Heart right ventricle (tissue), 16 donors: ENCODE results near the gene EIF3A. TPM values are rescaled to one million over a fixed set of nuclear protein-coding genes. Genes with fewer than 3 reads are reported as not detected.

ENCODE experiments used
- ATAC-seq, 8 donors: fragments of 200-7000 bp; cut with Tn5 transposase; one replicate each; pipeline ENCODE4 v1.9.1; 2020; ENCODE audit warnings: mild to moderate bottlenecking in 8 of 8, moderate library complexity in 8 of 8, moderate number of reproducible peaks in 1 of 8
- DNase-seq, 2 donors: peaks; one replicate each; pipeline ENCODE4 v3.0.0-alpha.2; 2020
- H3K27ac ChIP-seq, 10 donors: fragments of 200-600 bp; sonication (generic) in 2 of 10; one replicate each; pipeline versions ENCODE4 v1.5.0 to v1.8.0; 2020 to 2022; ENCODE audit warnings: mild to moderate bottlenecking in 3 of 10
- H3K27me3 ChIP-seq, 7 donors: fragments of 200-600 bp; one replicate each; pipeline ENCODE4 v1.8.0; 2021 to 2022; ENCODE audit warnings: mild to moderate bottlenecking in 2 of 7
- H3K36me3 ChIP-seq, 9 donors: fragments of 200-600 bp; sonication (generic) in 1 of 9; one replicate each; pipeline versions ENCODE4 v1.5.0 to v1.8.0; 2020 to 2022; ENCODE audit warnings: mild to moderate bottlenecking in 2 of 9
- H3K4me1 ChIP-seq, 9 donors: fragments of 200-600 bp; sonication (generic) in 1 of 9; one replicate each; pipeline versions ENCODE4 v1.5.0 to v1.8.0; 2020 to 2022; ENCODE audit warnings: mild to moderate bottlenecking in 4 of 9
- H3K4me3 ChIP-seq, 10 donors: fragments of 200-600 bp; sonication (generic) in 2 of 10; one replicate each; pipeline versions ENCODE4 v1.5.0 to v1.8.0; 2020 to 2022; ENCODE audit warnings: mild to moderate bottlenecking in 7 of 10, moderate library complexity in 2 of 10
- H3K9me3 ChIP-seq, 11 donors: fragments of 200-600 bp in 10 of 11; sonication (generic) in 2 of 11; one replicate each; pipeline versions ENCODE4 v1.5.0 to v1.8.0; 2013 to 2022; ENCODE audit warnings: mild to moderate bottlenecking in 2 of 11, control low read depth in 1 of 11, moderate library complexity in 1 of 11
- CTCF ChIP-seq, 9 donors: fragments of 200-600 bp; sonication (generic) in 2 of 9; IDR thresholded peaks; one replicate each; pipeline versions ENCODE4 v1.5.0 to v1.8.0; 2021 to 2022; ENCODE audit warnings: antibody characterized with exemption in 9 of 9, mild to moderate bottlenecking in 5 of 9, moderate library complexity in 1 of 9
- WGBS, 2 donors: extraction: QIAGEN DNeasy Blood & Tissue Kit; methylation state at CpG; one replicate each; pipeline ENCODE4 v1.1.7; 2013; ENCODE audit warnings: inconsistent platforms in 1 of 2; 5-methylcytosine and 5-hydroxymethylcytosine counted together
- intact Hi-C, 10 donors: fragments of 100-400 bp; cut with DNase I; formaldehyde crosslinking; loops; one replicate each; pipeline versions ENCODE4 v1.11.1 to v1.14.2; 2022
- polyA plus RNA-seq, 2 donors: library from polyadenylated mRNA; stranded (reverse); fragments of 200-250 nt; gene quantifications; one replicate each; pipeline ENCODE4 v1.2.3, GENCODE V29; 2013
- total RNA-seq, 10 donors: library from RNA; stranded (reverse); fragmentation: NEBNext Ultra II Directional in 3 of 10; extraction: Animal tissue kit (Norgen Biotek cat#: 25700) in 3 of 10; gene quantifications; one replicate each; pipeline versions ENCODE4 v1.2.1 to v1.2.4, GENCODE V29; 2021 to 2023
- donor health status: Arrhythmogenic right ventricular cardiomyopathy.
- donor health status: ischemic (EF 13 %, LVEDD 7.1; RV severe dilation, severe dysfunction).
- donor health status: healthy with polysubstance abuse.
- donor health status: DM: no; HTN: yes; CAD: no.
- donor health status: DM: no; HTN: no; CAD: no.
- donor health status: ischemic (EF 25% LVEDD 6.9; RV normal size, moderate dysfunction).
- donor health status: ischemic (EF 25% LVEDD 5.7; RV mildly dilated, moderate dysfunction).
- donor health status: healthy.
- donor health status: DM: yes; HTN: yes; CAD: no.
- donor health status: Ischemic cardiomyopathy.
- donor health status: ischemic (EF 35%, LVEDD 5.7; RV mildly dilated, moderate dysfunction).
- donor health status: nonischemic (EF 11% LVEDD 7.7; RV severe dilation, severe dysfunction).
- donor health status: DM: yes; HTN: yes; CAD: no.
- donor health status: PGD.
- donor health status: ischemic (EF 29% LVEDD 5.4; RV normal size, mild dysfunction).
- donor health status: nonischemic (EF 23%, LVEDD 6.1; RV moderate dilation, normal function).

The EIF3A gene
- total and polyA plus RNA-seq, 12 donors, result 46.9 to 139 (median 124) TPM

- Histone ChIP-seq H3K4me1 (peaks cover 0 to 6% (median 0%) of the 10 kb centered on the region in 9 donors), H3K36me3 (no peaks in the 10 kb centered on the region), H3K27ac (no peak overlapping the region), H3K4me3 (no peak overlapping the region), H3K9me3 (peaks cover 0 to 38% (median 14%) of the 10 kb centered on the region in 11 donors), H3K27me3 (peaks cover 0 to 3% (median 0%) of the 10 kb centered on the region in 7 donors)
- no peak for DNase-seq
- TF ChIP-seq CTCF (IDR thresholded peaks at IDR 0.05), result no peak
- WGBS, 2 donors, result 80 to 86% methylated on average over 2 of the region's 2 CpGs
- intact Hi-C loops, result no loop called here
- no peak for ATAC-seq
Observed at GRCh38 chr10:118985576-118985975, 95.0 kb downstream of the EIF3A start.

Other genes starting within 250 kb of the EIF3A start
- gene NANOS1, start 51.1 kb downstream of the EIF3A start, total RNA-seq, result 10 to 100 TPM in 3 of 10 donors, 1 to 10 TPM in 7; 3.9 to 12.6 (median 7.3) TPM
- 10 to 100 TPM in 1 of 2 donors, 1 to 10 TPM in 1; 2.9 to 26.1 TPM for gene NANOS1, start 51.1 kb downstream of the EIF3A start, polyA plus RNA-seq
- 10 to 100 TPM; 17.1 to 28.4 (median 23.4) TPM for gene DENND10, start 23.3 kb upstream of the EIF3A start, total RNA-seq
- gene DENND10, start 23.3 kb upstream of the EIF3A start, polyA plus RNA-seq, result 10 to 100 TPM; 10.7 to 13.6 TPM
- gene SFXN4, start 84.9 kb upstream of the EIF3A start, total RNA-seq, result 10 to 100 TPM; 32.3 to 53.1 (median 43.3) TPM
- 10 to 100 TPM; 65.6 to 95.2 TPM for gene SFXN4, start 84.9 kb upstream of the EIF3A start, polyA plus RNA-seq
- gene PRDX3, start 98.0 kb upstream of the EIF3A start, total RNA-seq, result 100 to 1,000 TPM; 217 to 323 (median 286) TPM
- 100 to 1,000 TPM in 1 of 2 donors, 10 to 100 TPM in 1; 75.4 to 185 TPM for gene PRDX3, start 98.0 kb upstream of the EIF3A start, polyA plus RNA-seq
- gene GRK5, start 126.8 kb upstream of the EIF3A start, total RNA-seq, result 10 to 100 TPM; 11.8 to 80.5 (median 32.5) TPM
- gene GRK5, start 126.8 kb upstream of the EIF3A start, polyA plus RNA-seq, result 10 to 100 TPM; 19.4 to 20.2 TPM